Measurements from ENCODE around the gene PTPRD.

DNA sequence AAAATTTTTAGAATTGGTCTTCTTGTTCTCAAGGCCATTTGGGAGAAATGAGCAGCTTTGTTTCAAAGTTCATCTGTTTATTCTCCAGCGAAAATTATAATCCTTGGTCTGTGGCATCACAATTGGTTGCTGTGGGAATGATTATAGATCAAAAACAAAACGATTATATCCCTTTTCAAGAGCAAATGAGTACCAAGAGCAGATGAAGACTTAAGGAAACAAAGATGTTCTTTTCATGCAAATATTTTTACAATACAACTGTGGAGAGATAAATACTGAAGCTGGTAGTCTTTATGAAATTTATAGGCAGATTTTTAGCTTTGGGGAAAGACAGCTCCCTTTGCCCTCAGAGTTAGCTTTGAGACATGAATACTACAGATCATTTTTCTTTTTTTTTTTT, 2192.4 kb downstream of the PTPRD start:
- TF ChIP-seq, protein P1, sequence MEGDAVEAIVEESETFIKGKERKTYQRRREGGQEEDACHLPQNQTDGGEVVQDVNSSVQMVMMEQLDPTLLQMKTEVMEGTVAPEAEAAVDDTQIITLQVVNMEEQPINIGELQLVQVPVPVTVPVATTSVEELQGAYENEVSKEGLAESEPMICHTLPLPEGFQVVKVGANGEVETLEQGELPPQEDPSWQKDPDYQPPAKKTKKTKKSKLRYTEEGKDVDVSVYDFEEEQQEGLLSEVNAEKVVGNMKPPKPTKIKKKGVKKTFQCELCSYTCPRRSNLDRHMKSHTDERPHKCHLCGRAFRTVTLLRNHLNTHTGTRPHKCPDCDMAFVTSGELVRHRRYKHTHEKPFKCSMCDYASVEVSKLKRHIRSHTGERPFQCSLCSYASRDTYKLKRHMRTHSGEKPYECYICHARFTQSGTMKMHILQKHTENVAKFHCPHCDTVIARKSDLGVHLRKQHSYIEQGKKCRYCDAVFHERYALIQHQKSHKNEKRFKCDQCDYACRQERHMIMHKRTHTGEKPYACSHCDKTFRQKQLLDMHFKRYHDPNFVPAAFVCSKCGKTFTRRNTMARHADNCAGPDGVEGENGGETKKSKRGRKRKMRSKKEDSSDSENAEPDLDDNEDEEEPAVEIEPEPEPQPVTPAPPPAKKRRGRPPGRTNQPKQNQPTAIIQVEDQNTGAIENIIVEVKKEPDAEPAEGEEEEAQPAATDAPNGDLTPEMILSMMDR (IDR thresholded peaks at IDR 0.05), result no peak
- no peak for TF ChIP-seq NFE2L1 (CRISPR knock-in tag; IDR thresholded peaks at IDR 0.05)
- TF ChIP-seq, protein P2, sequence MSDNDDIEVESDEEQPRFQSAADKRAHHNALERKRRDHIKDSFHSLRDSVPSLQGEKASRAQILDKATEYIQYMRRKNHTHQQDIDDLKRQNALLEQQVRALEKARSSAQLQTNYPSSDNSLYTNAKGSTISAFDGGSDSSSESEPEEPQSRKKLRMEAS (CRISPR knock-in tag; IDR thresholded peaks at IDR 0.05), result no peak
- no peak for TF ChIP-seq NFYB (CRISPR knock-in tag; conservative IDR thresholded peaks at IDR 0.05; ENCODE audit: low read depth)
- no peak for TF ChIP-seq JUN (CRISPR knock-in tag; IDR thresholded peaks at IDR 0.05)
- no peak for TF ChIP-seq RELA (CRISPR knock-in tag; IDR thresholded peaks at IDR 0.05; ENCODE audit: borderline replicate concordance)
- TF ChIP-seq, protein P3, sequence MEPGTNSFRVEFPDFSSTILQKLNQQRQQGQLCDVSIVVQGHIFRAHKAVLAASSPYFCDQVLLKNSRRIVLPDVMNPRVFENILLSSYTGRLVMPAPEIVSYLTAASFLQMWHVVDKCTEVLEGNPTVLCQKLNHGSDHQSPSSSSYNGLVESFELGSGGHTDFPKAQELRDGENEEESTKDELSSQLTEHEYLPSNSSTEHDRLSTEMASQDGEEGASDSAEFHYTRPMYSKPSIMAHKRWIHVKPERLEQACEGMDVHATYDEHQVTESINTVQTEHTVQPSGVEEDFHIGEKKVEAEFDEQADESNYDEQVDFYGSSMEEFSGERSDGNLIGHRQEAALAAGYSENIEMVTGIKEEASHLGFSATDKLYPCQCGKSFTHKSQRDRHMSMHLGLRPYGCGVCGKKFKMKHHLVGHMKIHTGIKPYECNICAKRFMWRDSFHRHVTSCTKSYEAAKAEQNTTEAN (CRISPR knock-in tag; IDR thresholded peaks at IDR 0.05), result no peak
- TF ChIP-seq, protein P4, sequence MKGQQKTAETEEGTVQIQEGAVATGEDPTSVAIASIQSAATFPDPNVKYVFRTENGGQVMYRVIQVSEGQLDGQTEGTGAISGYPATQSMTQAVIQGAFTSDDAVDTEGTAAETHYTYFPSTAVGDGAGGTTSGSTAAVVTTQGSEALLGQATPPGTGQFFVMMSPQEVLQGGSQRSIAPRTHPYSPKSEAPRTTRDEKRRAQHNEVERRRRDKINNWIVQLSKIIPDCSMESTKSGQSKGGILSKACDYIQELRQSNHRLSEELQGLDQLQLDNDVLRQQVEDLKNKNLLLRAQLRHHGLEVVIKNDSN (CRISPR knock-in tag; IDR thresholded peaks at IDR 0.05), result no peak
- TF ChIP-seq, protein P5, sequence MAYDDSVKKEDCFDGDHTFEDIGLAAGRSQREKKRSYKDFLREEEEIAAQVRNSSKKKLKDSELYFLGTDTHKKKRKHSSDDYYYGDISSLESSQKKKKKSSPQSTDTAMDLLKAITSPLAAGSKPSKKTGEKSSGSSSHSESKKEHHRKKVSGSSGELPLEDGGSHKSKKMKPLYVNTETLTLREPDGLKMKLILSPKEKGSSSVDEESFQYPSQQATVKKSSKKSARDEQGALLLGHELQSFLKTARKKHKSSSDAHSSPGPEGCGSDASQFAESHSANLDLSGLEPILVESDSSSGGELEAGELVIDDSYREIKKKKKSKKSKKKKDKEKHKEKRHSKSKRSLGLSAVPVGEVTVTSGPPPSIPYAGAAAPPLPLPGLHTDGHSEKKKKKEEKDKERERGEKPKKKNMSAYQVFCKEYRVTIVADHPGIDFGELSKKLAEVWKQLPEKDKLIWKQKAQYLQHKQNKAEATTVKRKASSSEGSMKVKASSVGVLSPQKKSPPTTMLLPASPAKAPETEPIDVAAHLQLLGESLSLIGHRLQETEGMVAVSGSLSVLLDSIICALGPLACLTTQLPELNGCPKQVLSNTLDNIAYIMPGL (CRISPR knock-in tag; IDR thresholded peaks at IDR 0.05), result no peak
